ENCODE results near the gene RYR3. TPM values are rescaled to one million over a fixed set of nuclear protein-coding genes. Genes with fewer than 3 reads are reported as not detected.

Gene RYR3
- total and polyA plus RNA-seq, 5 experiments from 2014 or later: 0.17 to 0.22 TPM; not detected in 3

GRCh38 chr15:33664947-33665346 is 354.2 kb downstream of the RYR3 start:
- no peaks in the 10 kb centered on the region for H3K9me3 Mint-ChIP-seq
- H3K4me3 Mint-ChIP-seq: no peak overlapping the region
- peaks cover 0 to 16% (median 3%) of the 10 kb centered on the region in 5 donors for H3K27me3 Mint-ChIP-seq
- H3K27ac Mint-ChIP-seq: no peak overlapping the region
- POLR2A ChIA-PET: no interaction called here
- ATAC-seq: no peak
- DNase-seq: no peak
- no peaks in the 10 kb centered on the region for H3K36me3 Mint-ChIP-seq
- H3K4me1 Mint-ChIP-seq: no peaks in the 10 kb centered on the region

- ATAC-seq (no peak), DNase-seq (no peak)
- Mint-ChIP-seq H3K27ac (no peak overlapping the region), H3K4me3 (no peak overlapping the region), H3K36me3 (no peaks in the 10 kb centered on the region), H3K4me1 (no peaks in the 10 kb centered on the region), H3K9me3 (no peaks in the 10 kb centered on the region), H3K27me3 (peaks cover 12 to 37% (median 22%) of the 10 kb centered on the region in 5 donors)
- POLR2A ChIA-PET: no interaction called here
These were observed 359.8 kb downstream of the RYR3 start for GRCh38 chr15:33670567-33670966.

GRCh38 chr15:33671456-33671855 is 360.7 kb downstream of the RYR3 start:
- no peaks in the 10 kb centered on the region for H3K9me3 Mint-ChIP-seq
- peaks cover 14 to 46% (median 26%) of the 10 kb centered on the region in 5 donors for H3K27me3 Mint-ChIP-seq
- ATAC-seq: no peak
- POLR2A ChIA-PET: no interaction called here
- H3K27ac Mint-ChIP-seq: no peak overlapping the region
- H3K4me1 Mint-ChIP-seq: no peaks in the 10 kb centered on the region
- no peaks in the 10 kb centered on the region for H3K36me3 Mint-ChIP-seq
- H3K4me3 Mint-ChIP-seq: no peak overlapping the region
- no peak for DNase-seq

GRCh38 chr15:33675246-33675645 is 364.5 kb downstream of the RYR3 start:
- Mint-ChIP-seq H3K27me3 (peaks cover 19 to 56% (median 30%) of the 10 kb centered on the region in 5 donors), H3K27ac (no peak overlapping the region), H3K9me3 (no peaks in the 10 kb centered on the region), H3K36me3 (no peaks in the 10 kb centered on the region), H3K4me3 (no peak overlapping the region), H3K4me1 (no peaks in the 10 kb centered on the region)
- POLR2A ChIA-PET: no interaction called here
- no peak for DNase-seq
- ATAC-seq: no peak

GRCh38 chr15:33677238-33677830 is 366.6 kb downstream of the RYR3 start:
- no peak for ATAC-seq
- no peaks in the 10 kb centered on the region for H3K36me3 Mint-ChIP-seq
- H3K27me3 Mint-ChIP-seq: peaks cover 18 to 70% (median 31%) of the 10 kb centered on the region in 5 donors
- H3K4me3 Mint-ChIP-seq: no peak overlapping the region
- DNase-seq: no peak
- no peaks in the 10 kb centered on the region for H3K9me3 Mint-ChIP-seq
- POLR2A ChIA-PET: no interaction called here
- no peaks in the 10 kb centered on the region for H3K4me1 Mint-ChIP-seq
- no peak overlapping the region for H3K27ac Mint-ChIP-seq

GRCh38 chr15:33678176-33678575 is 367.4 kb downstream of the RYR3 start:
- H3K27me3 Mint-ChIP-seq: peaks cover 17 to 70% (median 33%) of the 10 kb centered on the region in 5 donors

GRCh38 chr15:33678602-33679001 is 367.8 kb downstream of the RYR3 start:
- H3K36me3 Mint-ChIP-seq: no peaks in the 10 kb centered on the region
- H3K27ac Mint-ChIP-seq: no peak overlapping the region
- POLR2A ChIA-PET: no interaction called here
- H3K4me3 Mint-ChIP-seq: no peak overlapping the region
- DNase-seq (no peak), ATAC-seq (no peak)
- H3K4me1 Mint-ChIP-seq: no peaks in the 10 kb centered on the region
- peaks cover 17 to 70% (median 33%) of the 10 kb centered on the region in 5 donors for H3K27me3 Mint-ChIP-seq
- H3K9me3 Mint-ChIP-seq: no peaks in the 10 kb centered on the region

More at GRCh38 chr15:33678176-33678575, 367.4 kb downstream of the RYR3 start:
- H3K36me3 Mint-ChIP-seq: no peaks in the 10 kb centered on the region
- no peak overlapping the region for H3K4me3 Mint-ChIP-seq
- POLR2A ChIA-PET: no interaction called here
- no peak for DNase-seq
- no peaks in the 10 kb centered on the region for H3K9me3 Mint-ChIP-seq
- no peaks in the 10 kb centered on the region for H3K4me1 Mint-ChIP-seq
- H3K27ac Mint-ChIP-seq: no peak overlapping the region
- no peak for ATAC-seq

- POLR2A ChIA-PET: no interaction called here
- Mint-ChIP-seq H3K9me3 (no peaks in the 10 kb centered on the region), H3K27ac (no peak overlapping the region), H3K4me3 (no peak overlapping the region), H3K27me3 (peaks cover 17 to 70% (median 30%) of the 10 kb centered on the region in 5 donors), H3K36me3 (no peaks in the 10 kb centered on the region), H3K4me1 (no peaks in the 10 kb centered on the region)
- ATAC-seq: no peak
- DNase-seq: no peak
These were observed 368.3 kb downstream of the RYR3 start for GRCh38 chr15:33679061-33679460.

- POLR2A ChIA-PET: no interaction called here
- ATAC-seq (no peak), DNase-seq (no peak)
- H3K27ac Mint-ChIP-seq: no peak overlapping the region
- H3K4me1 Mint-ChIP-seq: no peaks in the 10 kb centered on the region
- no peak overlapping the region for H3K4me3 Mint-ChIP-seq
- peaks cover 13 to 70% (median 33%) of the 10 kb centered on the region in 5 donors for H3K27me3 Mint-ChIP-seq
- peaks cover 0 to 3% (median 0%) of the 10 kb centered on the region in 9 donors for H3K9me3 Mint-ChIP-seq
- no peaks in the 10 kb centered on the region for H3K36me3 Mint-ChIP-seq
These were observed 369.6 kb downstream of the RYR3 start for GRCh38 chr15:33680336-33680735.

GRCh38 chr15:33693166-33693800 is 382.5 kb downstream of the RYR3 start:
- DNase-seq (no peak), ATAC-seq (no peak)
- Mint-ChIP-seq H3K4me1 (no peaks in the 10 kb centered on the region), H3K36me3 (no peaks in the 10 kb centered on the region), H3K27me3 (peaks cover 1 to 19% (median 5%) of the 10 kb centered on the region in 5 donors), H3K27ac (no peak overlapping the region), H3K9me3 (no peaks in the 10 kb centered on the region), H3K4me3 (no peak overlapping the region)
- POLR2A ChIA-PET: no interaction called here

GRCh38 chr15:33698126-33698525 is 387.4 kb downstream of the RYR3 start:
- Mint-ChIP-seq H3K27me3 (peaks cover 3 to 27% (median 12%) of the 10 kb centered on the region in 5 donors), H3K4me1 (peaks cover 0 to 7% (median under 1%) of the 10 kb centered on the region in 4 donors), H3K36me3 (no peaks in the 10 kb centered on the region), H3K27ac (no peak overlapping the region), H3K4me3 (no peak overlapping the region), H3K9me3 (no peaks in the 10 kb centered on the region)
- DNase-seq (no peak), ATAC-seq (no peak)
- POLR2A ChIA-PET: no interaction called here

- Mint-ChIP-seq H3K36me3 (no peaks in the 10 kb centered on the region), H3K27me3 (peaks cover 3 to 27% (median 12%) of the 10 kb centered on the region in 5 donors), H3K27ac (no peak overlapping the region), H3K4me3 (no peak overlapping the region), H3K4me1 (peaks cover 0 to 7% (median under 1%) of the 10 kb centered on the region in 4 donors), H3K9me3 (no peaks in the 10 kb centered on the region)
- ATAC-seq (no peak), DNase-seq (no peak)
- POLR2A ChIA-PET: no interaction called here
These were observed 388.4 kb downstream of the RYR3 start for GRCh38 chr15:33699145-33699544.

GRCh38 chr15:33699691-33700447 is 389.1 kb downstream of the RYR3 start:
- Mint-ChIP-seq H3K4me3 (no peak overlapping the region), H3K27me3 (peaks cover 3 to 27% (median 12%) of the 10 kb centered on the region in 5 donors), H3K9me3 (no peaks in the 10 kb centered on the region), H3K4me1 (peaks cover 0 to 7% (median under 1%) of the 10 kb centered on the region in 4 donors), H3K27ac (no peak overlapping the region), H3K36me3 (no peaks in the 10 kb centered on the region)
- ATAC-seq (no peak), DNase-seq (no peak)
- POLR2A ChIA-PET: no interaction called here
